Subcutaneous adipose tissue (tissue), 4 donors: ENCODE measurements around the gene UNKL. TPM values are rescaled to one million over a fixed set of nuclear protein-coding genes. Genes with fewer than 3 reads are reported as not detected.

Experiments used
- total RNA-seq, 4 donors: library from RNA; depleted of rRNA; stranded (reverse); fragments of >200 nt; gene quantifications; one replicate each; pipeline ENCODE4 v1.1.0, GENCODE V29; 2016
- TF ChIP-seq, protein P1 (sequence below): fragments of 450-650 bp; IDR thresholded peaks from one replicate; pipeline ENCODE4 v1.5.1; 2016; ENCODE audit warnings: low read depth, mild to moderate bottlenecking, control low read depth, antibody characterized with exemption, moderate library complexity

The UNKL gene
- total RNA-seq, 4 donors from 2014 or later, result 14.3 to 49.2 (median 25.9) TPM

DNA sequence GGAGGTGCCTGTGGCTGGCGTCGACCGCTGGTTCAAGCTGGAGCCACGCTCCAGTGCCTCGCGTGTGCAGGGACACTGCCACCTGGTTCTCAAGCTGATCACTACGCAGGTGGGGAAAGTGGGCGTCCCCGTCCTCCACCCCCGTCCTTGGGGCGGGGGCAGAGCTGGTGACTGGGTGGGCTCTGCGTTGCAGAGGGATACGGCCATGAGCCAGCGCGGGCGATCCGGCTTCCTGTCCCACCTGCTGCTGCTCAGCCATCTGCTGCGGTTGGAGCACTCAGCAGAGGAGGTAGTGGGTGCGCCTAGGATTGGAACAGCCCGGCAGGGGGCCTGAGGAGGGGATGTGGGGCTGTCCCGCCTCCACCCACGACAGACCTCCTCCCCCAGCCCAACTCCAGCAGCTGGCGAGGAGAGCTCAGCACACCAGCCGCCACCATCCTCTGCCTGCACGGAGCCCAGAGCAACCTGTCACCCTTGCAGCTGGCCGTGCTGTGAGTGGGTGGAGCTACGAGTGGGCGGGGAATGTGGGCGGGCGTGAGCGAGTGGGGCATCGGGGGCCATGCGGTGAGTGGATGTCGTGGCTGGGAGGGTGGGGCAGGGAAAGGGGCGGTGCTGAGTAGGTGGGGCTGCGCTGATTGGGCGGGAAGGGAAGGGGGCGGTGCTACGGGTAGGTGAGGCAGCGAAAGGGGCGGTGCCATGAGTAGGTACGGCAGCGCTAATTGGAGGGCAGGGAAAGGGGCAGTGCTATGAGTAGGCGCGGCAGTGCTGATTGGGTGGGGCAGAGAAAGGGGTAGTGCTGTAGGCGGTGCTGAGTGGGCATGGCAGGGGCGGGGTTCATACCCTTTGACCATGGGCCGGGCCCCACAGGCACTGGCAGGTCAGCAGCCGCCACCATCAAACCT, 71.7 kb downstream of the UNKL start:
- TF ChIP-seq, protein P1, sequence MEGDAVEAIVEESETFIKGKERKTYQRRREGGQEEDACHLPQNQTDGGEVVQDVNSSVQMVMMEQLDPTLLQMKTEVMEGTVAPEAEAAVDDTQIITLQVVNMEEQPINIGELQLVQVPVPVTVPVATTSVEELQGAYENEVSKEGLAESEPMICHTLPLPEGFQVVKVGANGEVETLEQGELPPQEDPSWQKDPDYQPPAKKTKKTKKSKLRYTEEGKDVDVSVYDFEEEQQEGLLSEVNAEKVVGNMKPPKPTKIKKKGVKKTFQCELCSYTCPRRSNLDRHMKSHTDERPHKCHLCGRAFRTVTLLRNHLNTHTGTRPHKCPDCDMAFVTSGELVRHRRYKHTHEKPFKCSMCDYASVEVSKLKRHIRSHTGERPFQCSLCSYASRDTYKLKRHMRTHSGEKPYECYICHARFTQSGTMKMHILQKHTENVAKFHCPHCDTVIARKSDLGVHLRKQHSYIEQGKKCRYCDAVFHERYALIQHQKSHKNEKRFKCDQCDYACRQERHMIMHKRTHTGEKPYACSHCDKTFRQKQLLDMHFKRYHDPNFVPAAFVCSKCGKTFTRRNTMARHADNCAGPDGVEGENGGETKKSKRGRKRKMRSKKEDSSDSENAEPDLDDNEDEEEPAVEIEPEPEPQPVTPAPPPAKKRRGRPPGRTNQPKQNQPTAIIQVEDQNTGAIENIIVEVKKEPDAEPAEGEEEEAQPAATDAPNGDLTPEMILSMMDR, result no peak

DNA sequence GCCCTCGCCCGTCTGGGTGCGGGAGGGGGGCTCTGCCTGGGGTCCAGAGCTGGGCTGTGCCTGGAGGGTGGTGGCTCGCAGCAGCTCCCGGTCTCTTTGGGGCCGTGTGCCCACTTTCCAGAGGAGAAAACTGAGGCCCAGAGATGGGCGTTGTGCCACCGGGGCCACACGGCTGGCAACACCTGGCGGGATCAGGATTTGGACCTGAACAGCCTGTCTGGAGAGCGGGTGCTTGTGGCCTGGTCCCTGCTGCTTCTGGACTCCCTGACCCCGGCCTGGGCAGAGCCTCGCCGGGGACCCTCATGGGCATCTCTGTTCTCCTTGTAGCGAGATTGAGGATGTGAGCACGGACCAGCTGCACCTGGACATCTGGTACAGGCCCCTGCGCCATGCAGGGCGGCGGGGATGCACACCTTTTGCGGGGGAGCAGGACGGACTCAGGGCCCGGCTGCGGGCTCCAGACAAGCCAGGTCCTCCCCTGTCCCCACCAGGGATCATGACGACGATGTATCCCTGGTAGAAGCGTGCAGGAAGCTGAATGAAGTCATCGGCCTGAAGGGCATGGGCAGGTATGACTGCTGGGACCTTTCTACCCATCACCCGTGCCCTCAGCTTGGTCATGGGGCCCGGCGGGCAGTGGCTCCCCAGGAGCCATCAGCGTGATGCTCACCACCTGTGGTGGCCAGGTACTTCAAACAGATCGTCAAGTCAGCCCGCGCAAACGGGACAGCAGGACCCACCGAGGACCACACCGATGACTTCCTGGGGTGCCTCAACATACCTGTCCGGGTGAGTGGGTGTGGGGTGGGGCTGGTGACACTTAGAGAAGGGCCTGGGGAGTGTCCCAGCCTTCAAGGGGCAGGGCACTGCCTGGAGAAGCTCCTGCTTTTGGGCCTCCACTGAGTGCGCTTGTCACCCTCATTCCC, 72.7 kb downstream of the UNKL start:
- TF ChIP-seq, protein P1, result no peak

DNA sequence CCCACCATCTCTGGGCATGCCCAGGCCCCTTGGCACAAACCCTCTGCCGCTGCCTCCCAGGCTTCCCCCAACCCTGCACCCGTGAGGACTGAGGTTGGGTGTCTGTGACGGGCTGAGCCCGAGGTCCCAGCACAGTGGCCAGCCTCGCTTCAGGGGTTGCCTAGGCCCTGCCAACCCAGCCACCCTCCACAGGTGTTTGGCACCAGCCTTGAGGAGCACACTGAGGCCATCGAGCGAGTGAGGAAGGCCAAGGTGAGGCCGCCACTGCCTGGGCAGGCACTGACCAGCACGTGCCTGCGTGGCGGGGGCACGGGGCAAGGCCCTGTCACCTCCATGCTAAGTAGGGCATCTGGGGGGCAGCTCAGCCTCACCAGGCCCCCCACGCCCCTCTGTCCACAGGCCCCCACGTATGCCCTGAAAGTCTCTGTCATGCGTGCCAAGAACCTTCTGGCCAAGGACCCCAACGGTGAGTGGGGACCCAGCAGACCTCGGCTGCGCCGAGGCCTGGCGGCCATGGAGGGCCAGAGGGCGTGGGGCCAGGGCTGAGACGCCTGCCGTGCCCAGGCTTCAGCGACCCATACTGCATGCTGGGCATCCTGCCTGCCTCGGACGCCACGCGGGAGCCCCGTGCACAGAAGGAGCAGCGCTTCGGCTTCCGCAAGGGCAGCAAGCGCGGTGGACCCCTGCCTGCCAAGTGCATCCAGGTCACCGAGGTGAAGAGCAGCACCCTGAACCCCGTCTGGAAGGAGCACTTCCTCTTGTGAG, 73.6 kb downstream of the UNKL start:
- TF ChIP-seq, protein P1, result no peak

DNA sequence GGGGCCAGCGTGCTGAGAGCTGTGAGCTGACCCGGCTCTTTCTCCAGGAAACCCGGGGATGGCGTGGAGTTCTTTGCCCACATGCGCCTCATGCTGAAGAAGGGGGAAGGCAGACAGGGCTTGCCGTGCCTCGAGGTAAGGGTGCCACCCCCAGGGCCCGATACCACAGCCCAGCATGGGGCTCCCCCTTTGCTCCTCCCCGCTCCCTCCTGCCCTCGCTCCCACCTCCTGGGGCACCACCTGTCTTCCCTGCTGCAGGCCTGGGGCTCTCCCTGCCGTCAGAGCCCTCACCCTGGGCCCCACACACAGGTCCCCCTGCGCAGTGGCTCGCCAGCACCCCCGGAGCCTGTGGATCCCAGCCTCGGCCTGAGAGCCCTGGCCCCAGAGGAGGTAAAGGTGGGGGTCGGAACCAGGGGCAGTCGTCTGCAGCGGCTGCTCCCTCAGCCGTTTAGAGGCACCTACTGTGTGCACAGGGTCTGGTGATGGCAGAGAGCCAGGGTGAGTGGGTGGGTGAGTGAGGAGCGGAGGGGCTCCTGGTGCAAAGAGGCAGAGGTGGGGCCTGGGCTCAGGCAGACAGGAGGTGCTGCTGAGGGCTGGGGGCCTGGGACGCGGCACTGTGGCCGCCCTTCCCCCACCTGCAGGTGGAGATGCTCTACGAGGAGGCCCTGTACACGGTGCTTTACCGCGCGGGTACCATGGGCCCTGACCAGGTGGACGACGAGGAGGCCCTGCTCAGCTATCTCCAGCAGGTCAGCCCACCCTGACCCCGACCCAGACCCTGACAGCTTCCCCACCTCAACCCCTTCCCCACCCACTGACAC, 75.4 kb downstream of the UNKL start:
- TF ChIP-seq, protein P1, result no peak

DNA sequence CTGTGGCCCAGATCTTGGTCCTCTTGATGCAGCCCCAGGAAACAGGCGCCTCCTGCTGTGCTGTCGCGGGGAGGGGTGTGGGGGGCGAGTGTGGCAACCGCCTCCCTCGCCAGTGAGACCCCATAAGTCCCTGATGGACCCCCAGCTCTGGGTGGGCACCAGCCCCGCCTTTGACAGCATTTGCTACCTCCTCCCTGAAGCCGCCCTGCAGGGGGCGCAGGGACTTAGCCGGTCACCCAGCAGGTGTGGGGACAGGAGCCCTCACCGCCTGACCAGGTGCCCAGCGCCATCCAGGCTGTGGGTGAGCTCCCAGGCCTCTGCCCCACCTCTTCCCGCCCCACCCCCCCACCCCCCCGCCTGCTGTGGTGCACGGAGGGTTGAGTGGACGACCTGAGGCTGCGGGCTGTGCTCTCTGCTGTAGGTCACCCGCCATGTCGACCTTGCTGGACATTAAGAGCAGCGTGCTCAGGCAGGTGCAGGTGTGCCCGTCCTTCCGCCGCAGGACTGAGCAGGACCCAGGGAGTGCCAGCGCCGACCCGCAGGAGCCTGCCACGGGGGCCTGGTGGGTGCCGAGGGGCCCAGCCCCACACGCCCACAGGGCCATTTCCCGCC, 76.3 kb downstream of the UNKL start:
- TF ChIP-seq, protein P1, result no peak

DNA sequence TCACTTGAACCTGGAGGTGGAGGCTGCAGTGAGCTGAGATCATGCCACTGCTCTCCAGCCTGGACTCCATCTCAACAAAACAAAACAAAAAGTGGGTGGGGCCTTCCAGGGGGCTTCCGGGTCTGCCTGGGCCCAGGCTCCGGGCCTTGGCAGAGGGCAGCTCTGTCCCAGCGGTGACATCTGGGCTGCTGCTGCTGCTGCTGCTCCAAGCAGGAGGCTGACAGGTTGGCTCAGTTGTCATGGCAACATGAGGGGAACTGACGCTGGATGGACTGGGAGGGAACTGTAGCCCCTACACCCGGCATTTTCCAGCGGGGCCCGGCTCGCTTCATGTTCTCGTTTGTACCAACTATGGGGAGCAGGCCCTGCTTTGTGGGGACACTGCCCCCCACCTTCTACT, 77.0 kb downstream of the UNKL start:
- TF ChIP-seq, protein P1, result no peak
